Fibroblast of lung (primary cell): ENCODE data around the gene ACSL3. TPM values are rescaled to one million over a fixed set of nuclear protein-coding genes. Genes with fewer than 3 reads are reported as not detected.

Experiments
- DNase-seq, 2 donors: peaks; one replicate each; pipeline versions ENCODE4 v3.0.0 to v3.0.0-alpha.2; 2010; ENCODE audit warnings: low read depth in 2 of 2
- H2AFZ ChIP-seq: 2 replicates; pipeline ENCODE4 v1.5.1; 2012; ENCODE audit warnings: low read length, control low read depth, inconsistent platforms
- H3K27ac ChIP-seq: 2 replicates; pipeline ENCODE4 v1.5.1; 2011; ENCODE audit warnings: low read length, control low read depth; ENCODE audit not compliant: insufficient read depth
- H3K27me3 ChIP-seq: 2 replicates; pipeline ENCODE4 v1.5.1; 2011; ENCODE audit warnings: mild to moderate bottlenecking, low read length; ENCODE audit not compliant: control insufficient read depth, insufficient read depth
- H3K36me3 ChIP-seq: 2 replicates; pipeline ENCODE4 v1.5.1; 2011; ENCODE audit warnings: low read length; ENCODE audit not compliant: control insufficient read depth, insufficient read depth
- H3K4me1 ChIP-seq: 2 replicates; pipeline ENCODE4 v1.5.1; 2011; ENCODE audit warnings: low read length; ENCODE audit not compliant: control insufficient read depth, insufficient read depth; ENCODE audit errors: extremely low read depth
- H3K4me2 ChIP-seq: 2 replicates; pipeline ENCODE4 v1.5.1; 2011; ENCODE audit warnings: low read length, control low read depth; ENCODE audit not compliant: insufficient read depth; ENCODE audit errors: extremely low read depth
- H3K4me3 ChIP-seq, 4 experiments: fragments of 200-600 bp in 1 of 4; sonication (generic) in 1 of 4; replicated peaks in 1 of 4; 2 replicates each; pipeline ENCODE4 v1.5.1; 2011 to 2016; ENCODE audit warnings: low read length in 4 of 4, low read depth in 3 of 4, mild to moderate bottlenecking in 3 of 4, control low read depth in 2 of 4, inconsistent platforms in 1 of 4, mixed read lengths in 1 of 4; ENCODE audit not compliant: insufficient read depth in 1 of 4; ENCODE audit errors: control extremely low read depth in 1 of 4
- H3K79me2 ChIP-seq: 2 replicates; pipeline ENCODE4 v1.5.1; 2012; ENCODE audit warnings: mild to moderate bottlenecking, low read length, inconsistent platforms; ENCODE audit not compliant: control insufficient read depth, insufficient read depth
- H3K9ac ChIP-seq: 2 replicates; pipeline ENCODE4 v1.5.1; 2011; ENCODE audit warnings: mild to moderate bottlenecking, low read length, control low read depth; ENCODE audit not compliant: insufficient read depth
- H3K9me3 ChIP-seq: 2 replicates; pipeline ENCODE4 v1.5.1; 2012; ENCODE audit warnings: low read depth, low read length; ENCODE audit not compliant: control insufficient read depth, insufficient read depth
- H4K20me1 ChIP-seq: 2 replicates; pipeline ENCODE4 v1.5.1; 2011; ENCODE audit warnings: low read length; ENCODE audit not compliant: control insufficient read depth, insufficient read depth; ENCODE audit errors: extremely low read depth
- EZH2 ChIP-seq: IDR thresholded peaks from 2 replicates; pipeline ENCODE4 v1.5.1; 2012; ENCODE audit warnings: low read length, control low read depth, mild to moderate bottlenecking; ENCODE audit errors: missing control alignments
- polyA plus RNA-seq, 2 donors: library from polyadenylated mRNA; depleted of rRNA in 1 of 2; stranded (reverse) in 1 of 2; unstranded in 1 of 2; fragments of >200 nt; gene quantifications; 2 replicates each; pipeline ENCODE4 v1.2.1, GENCODE V29; 2011 to 2012; ENCODE audit warnings: missing spikeins in 1 of 2
- total RNA-seq: library from RNA; depleted of rRNA; stranded (reverse); fragments of >200 nt; gene quantifications from 2 replicates; pipeline ENCODE4 v1.2.1, GENCODE V29; 2014
- TF ChIP-seq, protein P1 (sequence below), 2 donors: IDR thresholded peaks in 1 of 2; conservative IDR thresholded peaks in 1 of 2; 1 replicate in 1 of 2; 2 replicates in 1 of 2; pipeline ENCODE4 v1.5.1; 2011 to 2012; ENCODE audit warnings: low read length in 2 of 2, control low read depth in 1 of 2, inconsistent platforms in 1 of 2, low read depth in 1 of 2, mild to moderate bottlenecking in 1 of 2

ACSL3 gene
- total and polyA plus RNA-seq, 2 donors (not counting 1 experiment from before 2014, with no cell fraction given): 147 to 377 TPM

DNA sequence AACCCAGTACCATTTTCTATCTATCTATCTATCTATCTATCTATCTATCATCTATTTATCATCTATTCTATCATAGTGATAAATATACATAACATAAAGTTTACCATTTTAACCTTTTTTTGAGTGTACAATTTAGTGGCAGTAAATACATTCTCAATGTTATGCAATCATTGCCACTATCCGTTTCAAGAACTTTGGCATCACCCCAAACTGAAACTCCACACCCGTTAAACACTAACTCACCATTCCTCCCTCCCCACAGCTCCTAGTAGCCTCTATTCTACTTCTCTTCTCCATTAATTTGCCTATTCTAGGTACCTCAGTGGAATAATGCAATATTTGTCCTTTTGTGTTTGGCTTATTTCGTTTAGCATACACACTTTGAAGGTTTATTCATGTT lies 108.7 kb downstream of the ACSL3 start:
- Histone ChIP-seq H3K36me3 (no peaks in the 10 kb centered on the region), H2AFZ (no peak overlapping the region), H3K9ac (no peak overlapping the region), H3K27me3 (no peaks in the 10 kb centered on the region), H4K20me1 (no peaks in the 10 kb centered on the region), H3K4me1 (no peaks in the 10 kb centered on the region), H3K27ac (no peak overlapping the region), H3K79me2 (no peaks in the 10 kb centered on the region), H3K9me3 (no peaks in the 10 kb centered on the region), H3K4me3 (no peak overlapping the region), H3K4me2 (no peak overlapping the region)
- peak; percentile 51 to 87 for DNase-seq
- TF ChIP-seq, protein P1, sequence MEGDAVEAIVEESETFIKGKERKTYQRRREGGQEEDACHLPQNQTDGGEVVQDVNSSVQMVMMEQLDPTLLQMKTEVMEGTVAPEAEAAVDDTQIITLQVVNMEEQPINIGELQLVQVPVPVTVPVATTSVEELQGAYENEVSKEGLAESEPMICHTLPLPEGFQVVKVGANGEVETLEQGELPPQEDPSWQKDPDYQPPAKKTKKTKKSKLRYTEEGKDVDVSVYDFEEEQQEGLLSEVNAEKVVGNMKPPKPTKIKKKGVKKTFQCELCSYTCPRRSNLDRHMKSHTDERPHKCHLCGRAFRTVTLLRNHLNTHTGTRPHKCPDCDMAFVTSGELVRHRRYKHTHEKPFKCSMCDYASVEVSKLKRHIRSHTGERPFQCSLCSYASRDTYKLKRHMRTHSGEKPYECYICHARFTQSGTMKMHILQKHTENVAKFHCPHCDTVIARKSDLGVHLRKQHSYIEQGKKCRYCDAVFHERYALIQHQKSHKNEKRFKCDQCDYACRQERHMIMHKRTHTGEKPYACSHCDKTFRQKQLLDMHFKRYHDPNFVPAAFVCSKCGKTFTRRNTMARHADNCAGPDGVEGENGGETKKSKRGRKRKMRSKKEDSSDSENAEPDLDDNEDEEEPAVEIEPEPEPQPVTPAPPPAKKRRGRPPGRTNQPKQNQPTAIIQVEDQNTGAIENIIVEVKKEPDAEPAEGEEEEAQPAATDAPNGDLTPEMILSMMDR (conservative IDR thresholded peaks at IDR 0.05 in 1 of 2, IDR thresholded peaks at IDR 0.05 in 1 of 2; ENCODE audit: low read depth in 1 of 2, low read length in 2 of 2): no peak
- TF ChIP-seq EZH2: no peak

DNA sequence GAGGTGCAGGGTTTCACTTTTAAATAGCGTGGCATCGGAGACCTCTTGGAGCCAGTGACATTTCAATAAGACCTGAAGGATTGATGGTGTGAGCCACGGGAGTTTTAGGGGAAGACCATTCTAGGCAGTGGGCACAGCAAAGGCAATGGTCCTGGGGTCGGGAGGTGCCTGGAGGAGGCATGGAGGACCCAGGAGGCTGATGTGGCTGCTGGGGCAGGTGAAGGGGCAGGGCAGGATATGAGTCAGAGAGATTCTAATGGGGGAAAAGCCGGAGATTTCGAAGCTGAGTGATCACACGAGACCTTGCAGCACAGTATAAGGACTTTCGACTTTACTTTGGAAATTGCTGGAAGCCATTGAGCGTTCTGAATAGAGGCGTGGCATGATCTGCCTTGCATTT lies 111.6 kb downstream of the ACSL3 start:
- H3K4me1 ChIP-seq: no peaks in the 10 kb centered on the region
- H3K9ac ChIP-seq: no peak overlapping the region
- H2AFZ ChIP-seq: no peak overlapping the region
- no peaks in the 10 kb centered on the region for H3K79me2 ChIP-seq
- H3K9me3 ChIP-seq: no peaks in the 10 kb centered on the region
- H4K20me1 ChIP-seq: no peaks in the 10 kb centered on the region
- TF ChIP-seq EZH2: no peak
- TF ChIP-seq, protein P1 (conservative IDR thresholded peaks at IDR 0.05 in 1 of 2, IDR thresholded peaks at IDR 0.05 in 1 of 2; ENCODE audit: low read depth in 1 of 2, low read length in 2 of 2): no peak
- H3K27me3 ChIP-seq: no peaks in the 10 kb centered on the region
- no peaks in the 10 kb centered on the region for H3K36me3 ChIP-seq
- no peak overlapping the region for H3K27ac ChIP-seq
- H3K4me3 ChIP-seq: no peak overlapping the region
- no peak for DNase-seq
- no peak overlapping the region for H3K4me2 ChIP-seq

DNA sequence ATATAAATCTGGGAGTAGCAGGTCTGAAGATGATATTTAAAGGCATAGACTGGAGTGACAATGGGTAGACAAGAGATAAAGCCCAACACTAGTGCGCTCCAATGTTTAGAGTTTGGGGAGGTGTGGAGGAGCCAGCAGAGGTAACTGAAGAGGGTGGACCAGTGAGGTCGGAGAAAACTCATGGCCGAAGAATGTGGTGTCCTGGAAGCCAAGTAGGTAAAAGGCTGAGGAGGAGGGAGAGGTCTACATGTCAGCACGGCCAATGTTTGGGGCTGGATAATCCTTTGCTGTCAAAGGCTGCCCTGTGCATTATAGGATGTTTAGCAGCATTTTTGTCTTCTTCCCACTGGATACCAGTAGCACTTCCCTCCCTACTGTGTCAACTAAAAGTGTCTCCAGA lies 112.4 kb downstream of the ACSL3 start:
- TF ChIP-seq EZH2: no peak
- TF ChIP-seq, protein P1 (conservative IDR thresholded peaks at IDR 0.05 in 1 of 2, IDR thresholded peaks at IDR 0.05 in 1 of 2; ENCODE audit: low read depth in 1 of 2, low read length in 2 of 2): no peak
- H3K36me3 ChIP-seq: no peaks in the 10 kb centered on the region
- peak; percentile 13 to 48 for DNase-seq

More for the DNA sequence above, 112.4 kb downstream of the ACSL3 start:
- Histone ChIP-seq H2AFZ (no peak overlapping the region), H3K27me3 (no peaks in the 10 kb centered on the region), H3K79me2 (no peaks in the 10 kb centered on the region), H4K20me1 (no peaks in the 10 kb centered on the region), H3K9me3 (no peaks in the 10 kb centered on the region), H3K9ac (no peak overlapping the region), H3K4me1 (no peaks in the 10 kb centered on the region), H3K4me2 (no peak overlapping the region), H3K27ac (no peak overlapping the region), H3K4me3 (no peak overlapping the region)
